ENCODE data around the gene AHSA1. TPM values are rescaled to one million over a fixed set of nuclear protein-coding genes. Genes with fewer than 3 reads are reported as not detected.
A peak's percentile ranks its signal among the peaks of the same experiment; 100 is the strongest.
"Not testable (repeated sequence)": the region's sequence is repeated elsewhere in the genome, so short reads cannot be mapped to it uniquely, and the experiment has no call there.

The AHSA1 gene
- polyA plus RNA-seq (ENCODE audit: insufficient read length in 10 of 10) = 100 to 1,000 TPM; 109 to 155 (median 131) TPM
- long read RNA-seq, donor 1, transcript AHSA1-201 (9 exons, 1,402 nt) = major isoform, 33 of 48 reads
- long read RNA-seq, donor 1, partial matches to known transcripts = 11 of 48 reads
- long read RNA-seq, donor 1, other reads (novel, unspliced or antisense) = 0 of 48 reads
- long read RNA-seq, donor 2, transcript AHSA1-201 (9 exons, 1,402 nt) = major isoform, 25 of 29 reads
- long read RNA-seq, donor 2, partial matches to known transcripts = 0 of 29 reads
- long read RNA-seq, donor 2, other reads (novel, unspliced or antisense) = 0 of 29 reads
- long read RNA-seq, donor 3 = 0 reads
- long read RNA-seq, donor 4, transcript AHSA1-201 (9 exons, 1,402 nt) = major isoform, 23 of 26 reads
- long read RNA-seq, donor 4, partial matches to known transcripts = 0 of 26 reads
- long read RNA-seq, donor 4, other reads (novel, unspliced or antisense) = 0 of 26 reads
- long read RNA-seq, donor 5, transcript AHSA1-201 (9 exons, 1,402 nt) = major isoform, 9 of 15 reads
- long read RNA-seq, donor 5, partial matches to known transcripts = 0 of 15 reads
- long read RNA-seq, donor 5, other reads (novel, unspliced or antisense) = 0 of 15 reads
- long read RNA-seq, donor 6, transcript AHSA1-201 (9 exons, 1,402 nt) = major isoform, 18 of 41 reads
- long read RNA-seq, donor 6, partial matches to known transcripts = 18 of 41 reads
- long read RNA-seq, donor 6, other reads (novel, unspliced or antisense) = 0 of 41 reads
- long read RNA-seq, donor 7, transcript AHSA1-201 (9 exons, 1,402 nt) = major isoform, 20 of 27 reads
- long read RNA-seq, donor 7, partial matches to known transcripts = 0 of 27 reads
- long read RNA-seq, donor 7, other reads (novel, unspliced or antisense) = 0 of 27 reads
- long read RNA-seq, donor 8, transcript AHSA1-201 (9 exons, 1,402 nt) = major isoform, 14 of 17 reads
- long read RNA-seq, donor 8, partial matches to known transcripts = 0 of 17 reads
- long read RNA-seq, donor 8, other reads (novel, unspliced or antisense) = 0 of 17 reads
- long read RNA-seq, donor 9, partial matches to known transcripts = 0 of 5 reads
- long read RNA-seq, donor 9, other reads (novel, unspliced or antisense) = 0 of 5 reads

GRCh38 chr14:77457522-77458248 is at the start of gene AHSA1, which contains the start of gene VIPAS39:
Gene AHSA1, plus strand, starts transcription at chr14:77458093. Its CDS starts 97 bp downstream, at chr14:77458190.
Gene VIPAS39, minus strand, starts transcription at chr14:77457601. Its CDS starts 3,499 bp downstream, at chr14:77454102.
- peak; percentile 98 to 100 (median 99) for DNase-seq

- no peak for DNase-seq
Observed at GRCh38 chr14:77409131-77409533, 48.8 kb upstream of the AHSA1 start.

GRCh38 chr14:77415403-77416030 is 42.4 kb upstream of the AHSA1 start:
- DNase-seq = not testable (repeated sequence)

- DNase-seq = not testable (repeated sequence)
Observed at GRCh38 chr14:77416098-77416497, 41.8 kb upstream of the AHSA1 start.

- no peak for DNase-seq
Observed at GRCh38 chr14:77416836-77417235, 41.1 kb upstream of the AHSA1 start.

GRCh38 chr14:77421201-77421600 is 36.7 kb upstream of the AHSA1 start:
- DNase-seq = no peak

- DNase-seq = no peak
Observed at GRCh38 chr14:77423423-77423822, 34.5 kb upstream of the AHSA1 start, which contains the start of gene NOXRED1. Gene NOXRED1, minus strand, starts transcription at chr14:77423523. Its CDS starts 634 bp downstream, at chr14:77422889.

- DNase-seq = no peak
Observed at GRCh38 chr14:77424862-77425261, 33.0 kb upstream of the AHSA1 start.

GRCh38 chr14:77426396-77426795 is 31.5 kb upstream of the AHSA1 start:
- DNase-seq = no peak

GRCh38 chr14:77436042-77436441 is 21.9 kb upstream of the AHSA1 start:
- no peak for DNase-seq

- DNase-seq = no peak
Observed at GRCh38 chr14:77438596-77438995, 19.3 kb upstream of the AHSA1 start.

GRCh38 chr14:77439861-77440260 is 18.0 kb upstream of the AHSA1 start:
- DNase-seq = no peak

GRCh38 chr14:77442196-77442595 is 15.7 kb upstream of the AHSA1 start:
- DNase-seq = no peak

- no peak for DNase-seq
Observed at GRCh38 chr14:77455966-77456640, 1.8 kb upstream of the AHSA1 start.

- DNase-seq = no peak
Observed at GRCh38 chr14:77457115-77457521, 775 bp upstream of the AHSA1 start.

- DNase-seq = peak in 1 of 3 donors; percentile 16
Observed at GRCh38 chr14:77458249-77458950, 507 bp downstream of the AHSA1 start.

- DNase-seq = peak; percentile 34 to 66 (median 46)
Observed at GRCh38 chr14:77459072-77459723, 1.3 kb downstream of the AHSA1 start.

GRCh38 chr14:77467801-77468200 is 9.9 kb downstream of the AHSA1 start:
- no peak for DNase-seq

GRCh38 chr14:77469067-77469505 is 11.2 kb downstream of the AHSA1 start:
- no peak for DNase-seq
